GM19043 (cell line): ENCODE measurements around the gene WNT6.

ENCODE experiments used
- ATAC-seq: cut with Tn5 transposase; IDR thresholded peaks from one replicate; pipeline ENCODE4 v1.9.1; 2021; ENCODE audit warnings: low read depth; ENCODE audit not compliant: unreplicated experiment

The WNT6 gene

GRCh38 chr2:218920504-218920903 is 60.9 kb downstream of the WNT6 start:
- no peak for ATAC-seq
